Liver (tissue), 9 donors: ENCODE results near the gene ITIH5. TPM values are rescaled to one million over a fixed set of nuclear protein-coding genes. Genes with fewer than 3 reads are reported as not detected.

Experiments
- DNase-seq: peaks from one replicate; pipeline ENCODE4 v3.0.0-alpha.2; 2017; ENCODE audit warnings: low spot score
- H3K27ac ChIP-seq, 2 donors: one replicate each; pipeline ENCODE4 v1.7.0; 2013; ENCODE audit warnings: inconsistent platforms in 2 of 2, low read length in 2 of 2, control low read depth in 1 of 2, low read depth in 1 of 2, mild to moderate bottlenecking in 1 of 2
- H3K27me3 ChIP-seq, 4 donors: one replicate each; pipeline versions ENCODE4 v1.6.1 to v1.7.0; 2013; ENCODE audit warnings: low read length in 3 of 4, inconsistent platforms in 1 of 4, mild to moderate bottlenecking in 1 of 4, moderate library complexity in 1 of 4; ENCODE audit not compliant: control insufficient read depth in 4 of 4, insufficient read depth in 4 of 4
- H3K36me3 ChIP-seq, 4 donors: one replicate each; pipeline versions ENCODE4 v1.6.1 to v1.7.0; 2013; ENCODE audit warnings: low read length in 3 of 4, mild to moderate bottlenecking in 3 of 4, low read depth in 1 of 4, moderate library complexity in 1 of 4; ENCODE audit not compliant: control insufficient read depth in 4 of 4, insufficient read depth in 3 of 4
- H3K4me1 ChIP-seq, 4 donors: one replicate each; pipeline versions ENCODE4 v1.6.1 to v1.7.0; 2013; ENCODE audit warnings: low read length in 3 of 4, mild to moderate bottlenecking in 3 of 4, moderate library complexity in 1 of 4; ENCODE audit not compliant: control insufficient read depth in 4 of 4, insufficient read depth in 4 of 4
- H3K4me3 ChIP-seq, 3 donors: one replicate each; pipeline versions ENCODE4 v1.6.1 to v1.7.0; 2013; ENCODE audit warnings: low read length in 3 of 3, control low read depth in 1 of 3, low read depth in 1 of 3, mild to moderate bottlenecking in 1 of 3
- H3K9ac ChIP-seq, 2 donors: one replicate each; pipeline ENCODE4 v1.7.0; 2013; ENCODE audit warnings: low read length in 2 of 2, mild to moderate bottlenecking in 2 of 2, moderate library complexity in 2 of 2, control low read depth in 1 of 2, low read depth in 1 of 2
- H3K9me3 ChIP-seq, 4 donors: one replicate each; pipeline versions ENCODE4 v1.6.1 to v1.7.0; 2013; ENCODE audit warnings: low read length in 3 of 4; ENCODE audit not compliant: control insufficient read depth in 4 of 4
- EGR1 ChIP-seq, 2 donors: IDR thresholded peaks; 2 replicates each; pipeline ENCODE4 v1.6.1; 2016 to 2018; ENCODE audit warnings: antibody characterized with exemption in 2 of 2, low read depth in 2 of 2
- FOXA1 ChIP-seq: IDR thresholded peaks from 2 replicates; pipeline ENCODE4 v1.6.1; 2016; ENCODE audit warnings: antibody characterized with exemption
- FOXA2 ChIP-seq: IDR thresholded peaks from 2 replicates; pipeline ENCODE4 v1.6.1; 2016; ENCODE audit warnings: antibody characterized with exemption
- GABPA ChIP-seq, 2 donors: IDR thresholded peaks in 1 of 2; conservative IDR thresholded peaks in 1 of 2; 2 replicates each; pipeline ENCODE4 v1.6.1; 2016; ENCODE audit warnings: antibody characterized with exemption in 2 of 2, mild to moderate bottlenecking in 1 of 2, moderate library complexity in 1 of 2
- HNF4A ChIP-seq, 2 donors: conservative IDR thresholded peaks; 2 replicates each; pipeline ENCODE4 v1.6.1; 2016; ENCODE audit warnings: antibody characterized with exemption in 2 of 2, mild to moderate bottlenecking in 2 of 2
- HNF4G ChIP-seq: IDR thresholded peaks from 2 replicates; pipeline ENCODE4 v1.6.1; 2016; ENCODE audit warnings: antibody characterized with exemption
- JUND ChIP-seq, 2 donors: IDR thresholded peaks; 2 replicates each; pipeline ENCODE4 v1.6.1; 2016; ENCODE audit warnings: antibody characterized with exemption in 2 of 2
- NR2F2 ChIP-seq: IDR thresholded peaks from 2 replicates; pipeline ENCODE4 v1.6.1; 2016; ENCODE audit warnings: antibody characterized with exemption
- RAD21 ChIP-seq, 2 donors: IDR thresholded peaks; 2 replicates each; pipeline ENCODE4 v1.6.1; 2016; ENCODE audit warnings: antibody characterized with exemption in 2 of 2, mild to moderate bottlenecking in 2 of 2
- RXRA ChIP-seq, 2 donors: IDR thresholded peaks; 2 replicates each; pipeline ENCODE4 v1.6.1; 2017 to 2018; ENCODE audit warnings: antibody characterized with exemption in 2 of 2, mild to moderate bottlenecking in 1 of 2
- SP1 ChIP-seq: IDR thresholded peaks from 2 replicates; pipeline ENCODE4 v1.6.1; 2018; ENCODE audit warnings: antibody characterized with exemption, mild to moderate bottlenecking
- TAF1 ChIP-seq: conservative IDR thresholded peaks from 2 replicates; pipeline ENCODE4 v1.6.1; 2016; ENCODE audit warnings: antibody characterized with exemption, mild to moderate bottlenecking
- YY1 ChIP-seq: IDR thresholded peaks from 2 replicates; pipeline ENCODE4 v1.6.1; 2016; ENCODE audit warnings: antibody characterized with exemption, mild to moderate bottlenecking
- WGBS: extraction: QIAGEN DNeasy Blood & Tissue Kit; methylation state at CpG from one replicate; pipeline ENCODE4 v1.1.7; 2013; 5-methylcytosine and 5-hydroxymethylcytosine counted together
- polyA plus RNA-seq, 2 donors: library from polyadenylated mRNA; stranded (reverse) in 1 of 2; unstranded in 1 of 2; fragments of 200-250 nt in 1 of 2; fragments of >200 nt in 1 of 2; fragmentation: Nextera tagmentation in 1 of 2; extraction: Ambion mirVana in 1 of 2; gene quantifications; one replicate each; pipeline versions ENCODE4 v1.2.1 to v1.2.3, GENCODE V29; 2013 to 2015
- total RNA-seq, 2 donors: library from RNA; depleted of rRNA; stranded (reverse); fragments of >200 nt; gene quantifications; one replicate each; pipeline ENCODE4 v1.2.3, GENCODE V29; 2014
- TF ChIP-seq, protein P1 (sequence below): IDR thresholded peaks from 2 replicates; pipeline ENCODE4 v1.6.1; 2016; ENCODE audit warnings: antibody characterized with exemption
- TF ChIP-seq, protein P2 (sequence below): IDR thresholded peaks from 2 replicates; pipeline ENCODE4 v1.6.1; 2016; ENCODE audit warnings: antibody characterized with exemption
- TF ChIP-seq, protein P3 (sequence below): IDR thresholded peaks from 2 replicates; pipeline ENCODE4 v1.6.1; 2016; ENCODE audit warnings: antibody characterized with exemption
- TF ChIP-seq, protein P4 (sequence below): fragments of 150-350 bp; IDR thresholded peaks from 2 replicates; pipeline ENCODE4 v1.5.1; 2017; ENCODE audit warnings: improper control_type of control experiment, low read depth, low read length; ENCODE audit not compliant: missing input control
- TF ChIP-seq, protein P5 (sequence below): IDR thresholded peaks from 2 replicates; pipeline ENCODE4 v1.6.1; 2016; ENCODE audit warnings: antibody characterized with exemption, mild to moderate bottlenecking
- donor health status: healthy.
- donor health status: healthy.
- donor health status: healthy.
- donor health status: healthy.
- donor health status: healthy.

Gene ITIH5
- total and polyA plus RNA-seq, 4 donors = 0.60 to 1.3 (median 0.98) TPM

DNA sequence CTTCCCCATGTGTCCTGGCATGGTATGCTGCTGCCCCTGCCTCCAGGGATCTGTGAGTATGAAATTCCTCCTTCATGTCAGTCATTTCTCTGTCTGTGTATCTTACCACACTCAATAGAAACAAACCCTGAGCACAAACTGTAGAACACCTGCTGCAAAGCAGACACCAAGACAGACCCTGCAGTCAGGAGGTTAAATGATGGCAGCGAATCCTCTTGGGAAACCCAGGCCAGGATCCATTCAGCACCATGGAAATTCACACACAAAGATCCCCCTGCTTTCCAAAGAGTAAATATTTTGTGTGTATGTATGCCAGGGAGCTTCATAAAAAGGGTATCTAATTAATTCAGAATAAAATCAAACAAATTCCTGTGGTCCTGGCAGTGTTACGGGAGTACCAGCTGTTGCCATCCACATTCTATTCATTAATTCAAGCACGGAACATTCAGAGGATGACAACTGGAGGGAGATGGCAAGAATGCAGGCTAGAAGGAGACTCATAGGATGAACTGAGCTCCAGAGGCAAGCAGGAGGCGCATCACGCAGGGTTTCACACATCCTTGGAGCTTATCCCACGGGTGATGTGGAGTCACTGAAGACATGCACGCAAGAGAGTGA, 14.8 kb downstream of the ITIH5 start:
- Histone ChIP-seq H3K4me3 (no peak overlapping the region), H3K27ac (no peak overlapping the region), H3K9me3 (peaks cover 0 to 1% (median 0%) of the 10 kb centered on the region in 4 donors), H3K4me1 (no peaks in the 10 kb centered on the region), H3K9ac (no peak overlapping the region), H3K27me3 (peaks cover 0 to 3% (median 1%) of the 10 kb centered on the region in 4 donors), H3K36me3 (no peaks in the 10 kb centered on the region)
- 87% methylated on average over 7 of the region's 7 CpGs for WGBS
- TF ChIP-seq, protein P1, sequence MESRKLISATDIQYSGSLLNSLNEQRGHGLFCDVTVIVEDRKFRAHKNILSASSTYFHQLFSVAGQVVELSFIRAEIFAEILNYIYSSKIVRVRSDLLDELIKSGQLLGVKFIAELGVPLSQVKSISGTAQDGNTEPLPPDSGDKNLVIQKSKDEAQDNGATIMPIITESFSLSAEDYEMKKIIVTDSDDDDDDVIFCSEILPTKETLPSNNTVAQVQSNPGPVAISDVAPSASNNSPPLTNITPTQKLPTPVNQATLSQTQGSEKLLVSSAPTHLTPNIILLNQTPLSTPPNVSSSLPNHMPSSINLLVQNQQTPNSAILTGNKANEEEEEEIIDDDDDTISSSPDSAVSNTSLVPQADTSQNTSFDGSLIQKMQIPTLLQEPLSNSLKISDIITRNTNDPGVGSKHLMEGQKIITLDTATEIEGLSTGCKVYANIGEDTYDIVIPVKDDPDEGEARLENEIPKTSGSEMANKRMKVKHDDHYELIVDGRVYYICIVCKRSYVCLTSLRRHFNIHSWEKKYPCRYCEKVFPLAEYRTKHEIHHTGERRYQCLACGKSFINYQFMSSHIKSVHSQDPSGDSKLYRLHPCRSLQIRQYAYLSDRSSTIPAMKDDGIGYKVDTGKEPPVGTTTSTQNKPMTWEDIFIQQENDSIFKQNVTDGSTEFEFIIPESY = no peak
- TF ChIP-seq NR2F2 = no peak
- TF ChIP-seq EGR1 (IDR thresholded peaks at IDR 0.05; ENCODE audit: low read depth in 2 of 2) = no peak
- no peak for TF ChIP-seq GABPA (IDR thresholded peaks at IDR 0.05 in 1 of 2, conservative IDR thresholded peaks at IDR 0.05 in 1 of 2)
- TF ChIP-seq, protein P2, sequence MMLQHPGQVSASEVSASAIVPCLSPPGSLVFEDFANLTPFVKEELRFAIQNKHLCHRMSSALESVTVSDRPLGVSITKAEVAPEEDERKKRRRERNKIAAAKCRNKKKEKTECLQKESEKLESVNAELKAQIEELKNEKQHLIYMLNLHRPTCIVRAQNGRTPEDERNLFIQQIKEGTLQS = no peak
- TF ChIP-seq HNF4G = no peak
- TF ChIP-seq RXRA (IDR thresholded peaks at IDR 0.05) = no peak
- TF ChIP-seq YY1 = no peak
- no peak for TF ChIP-seq FOXA2
- TF ChIP-seq TAF1 = no peak
- TF ChIP-seq HNF4A (conservative IDR thresholded peaks at IDR 0.05) = no peak
- TF ChIP-seq FOXA1 = no peak
- TF ChIP-seq JUND (IDR thresholded peaks at IDR 0.05) = no peak
- no peak for TF ChIP-seq SP1
- TF ChIP-seq, protein P3, sequence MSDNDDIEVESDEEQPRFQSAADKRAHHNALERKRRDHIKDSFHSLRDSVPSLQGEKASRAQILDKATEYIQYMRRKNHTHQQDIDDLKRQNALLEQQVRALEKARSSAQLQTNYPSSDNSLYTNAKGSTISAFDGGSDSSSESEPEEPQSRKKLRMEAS = no peak
- TF ChIP-seq, protein P4, sequence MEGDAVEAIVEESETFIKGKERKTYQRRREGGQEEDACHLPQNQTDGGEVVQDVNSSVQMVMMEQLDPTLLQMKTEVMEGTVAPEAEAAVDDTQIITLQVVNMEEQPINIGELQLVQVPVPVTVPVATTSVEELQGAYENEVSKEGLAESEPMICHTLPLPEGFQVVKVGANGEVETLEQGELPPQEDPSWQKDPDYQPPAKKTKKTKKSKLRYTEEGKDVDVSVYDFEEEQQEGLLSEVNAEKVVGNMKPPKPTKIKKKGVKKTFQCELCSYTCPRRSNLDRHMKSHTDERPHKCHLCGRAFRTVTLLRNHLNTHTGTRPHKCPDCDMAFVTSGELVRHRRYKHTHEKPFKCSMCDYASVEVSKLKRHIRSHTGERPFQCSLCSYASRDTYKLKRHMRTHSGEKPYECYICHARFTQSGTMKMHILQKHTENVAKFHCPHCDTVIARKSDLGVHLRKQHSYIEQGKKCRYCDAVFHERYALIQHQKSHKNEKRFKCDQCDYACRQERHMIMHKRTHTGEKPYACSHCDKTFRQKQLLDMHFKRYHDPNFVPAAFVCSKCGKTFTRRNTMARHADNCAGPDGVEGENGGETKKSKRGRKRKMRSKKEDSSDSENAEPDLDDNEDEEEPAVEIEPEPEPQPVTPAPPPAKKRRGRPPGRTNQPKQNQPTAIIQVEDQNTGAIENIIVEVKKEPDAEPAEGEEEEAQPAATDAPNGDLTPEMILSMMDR = no peak
- TF ChIP-seq, protein P5, sequence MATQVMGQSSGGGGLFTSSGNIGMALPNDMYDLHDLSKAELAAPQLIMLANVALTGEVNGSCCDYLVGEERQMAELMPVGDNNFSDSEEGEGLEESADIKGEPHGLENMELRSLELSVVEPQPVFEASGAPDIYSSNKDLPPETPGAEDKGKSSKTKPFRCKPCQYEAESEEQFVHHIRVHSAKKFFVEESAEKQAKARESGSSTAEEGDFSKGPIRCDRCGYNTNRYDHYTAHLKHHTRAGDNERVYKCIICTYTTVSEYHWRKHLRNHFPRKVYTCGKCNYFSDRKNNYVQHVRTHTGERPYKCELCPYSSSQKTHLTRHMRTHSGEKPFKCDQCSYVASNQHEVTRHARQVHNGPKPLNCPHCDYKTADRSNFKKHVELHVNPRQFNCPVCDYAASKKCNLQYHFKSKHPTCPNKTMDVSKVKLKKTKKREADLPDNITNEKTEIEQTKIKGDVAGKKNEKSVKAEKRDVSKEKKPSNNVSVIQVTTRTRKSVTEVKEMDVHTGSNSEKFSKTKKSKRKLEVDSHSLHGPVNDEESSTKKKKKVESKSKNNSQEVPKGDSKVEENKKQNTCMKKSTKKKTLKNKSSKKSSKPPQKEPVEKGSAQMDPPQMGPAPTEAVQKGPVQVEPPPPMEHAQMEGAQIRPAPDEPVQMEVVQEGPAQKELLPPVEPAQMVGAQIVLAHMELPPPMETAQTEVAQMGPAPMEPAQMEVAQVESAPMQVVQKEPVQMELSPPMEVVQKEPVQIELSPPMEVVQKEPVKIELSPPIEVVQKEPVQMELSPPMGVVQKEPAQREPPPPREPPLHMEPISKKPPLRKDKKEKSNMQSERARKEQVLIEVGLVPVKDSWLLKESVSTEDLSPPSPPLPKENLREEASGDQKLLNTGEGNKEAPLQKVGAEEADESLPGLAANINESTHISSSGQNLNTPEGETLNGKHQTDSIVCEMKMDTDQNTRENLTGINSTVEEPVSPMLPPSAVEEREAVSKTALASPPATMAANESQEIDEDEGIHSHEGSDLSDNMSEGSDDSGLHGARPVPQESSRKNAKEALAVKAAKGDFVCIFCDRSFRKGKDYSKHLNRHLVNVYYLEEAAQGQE = no peak
- no peak for TF ChIP-seq RAD21 (IDR thresholded peaks at IDR 0.05)
- no peak for DNase-seq
